MCF 10A (cell line): ENCODE measurements around the gene PIEZO2. TPM values are rescaled to one million over a fixed set of nuclear protein-coding genes. Genes with fewer than 3 reads are reported as not detected.
"Not testable (repeated sequence)": the region's sequence is repeated elsewhere in the genome, so short reads cannot be mapped to it uniquely, and the experiment has no call there.

ENCODE experiments used
- Bru-seq: library from RNA; stranded (reverse); fragments of 400-500 nt; gene quantifications from one replicate; lab custom pipeline; 2021; lab: Mats Ljungman, UMichigan
- BruChase-seq, 2 experiments: library from RNA; stranded (reverse); fragments of 400-500 nt; gene quantifications; one replicate each; lab custom pipeline; 2021; lab: Mats Ljungman, UMichigan
- BruUV-seq: library from RNA; stranded (reverse); fragments of 400-500 nt; replicated peaks from 2 replicates; lab custom pipeline; 2021; lab: Mats Ljungman, UMichigan
- CTCF ChIA-PET: fragments of 300-600 bp; sonication (Branson Sonifier 250); formaldehyde crosslinking; extraction: SDS; loops from one replicate; lab custom pipeline; 2021; ENCODE audit warnings: antibody characterized with exemption, inconsistent platforms; lab: Yijun Ruan, JAX
- POLR2A ChIA-PET: fragments of 300-600, 350-650 bp; sonication (Branson Sonifier 250); formaldehyde crosslinking; extraction: SDS; loops from one replicate; lab custom pipeline; 2020; ENCODE audit warnings: antibody characterized with exemption, inconsistent platforms; lab: Yijun Ruan, JAX
- DNase-seq: peaks from one replicate; pipeline ENCODE4 v3.0.0-alpha.2; 2018; ENCODE audit not compliant: unreplicated experiment
- H3K27ac Mint-ChIP-seq: one replicate; pipeline ENCODE4 v1.8.0; 2022; ENCODE audit warnings: mild to moderate bottlenecking, low read depth, mixed read lengths; ENCODE audit not compliant: unreplicated experiment
- H3K27me3 Mint-ChIP-seq: one replicate; pipeline ENCODE4 v1.8.0; 2022; ENCODE audit warnings: mixed read lengths; ENCODE audit not compliant: insufficient read depth, unreplicated experiment
- H3K36me3 Mint-ChIP-seq: one replicate; pipeline ENCODE4 v1.8.0; 2022; ENCODE audit warnings: mild to moderate bottlenecking, moderate library complexity, mixed read lengths; ENCODE audit not compliant: insufficient read depth, unreplicated experiment
- H3K4me1 Mint-ChIP-seq: one replicate; pipeline ENCODE4 v1.8.0; 2022; ENCODE audit warnings: mixed read lengths; ENCODE audit not compliant: insufficient read depth, unreplicated experiment
- H3K4me3 Mint-ChIP-seq: one replicate; pipeline ENCODE4 v1.8.0; 2022; ENCODE audit warnings: mild to moderate bottlenecking, moderate library complexity, mixed read lengths; ENCODE audit not compliant: unreplicated experiment
- H3K9me3 Mint-ChIP-seq: one replicate; pipeline ENCODE4 v1.8.0; 2022; ENCODE audit warnings: mixed read lengths; ENCODE audit not compliant: unreplicated experiment
- intact Hi-C: fragments of 100-400 bp; cut with micrococcal nuclease; formaldehyde crosslinking; loops from 2 replicates; pipeline ENCODE4 v1.14.1; 2022
- long read RNA-seq: library from polyadenylated mRNA; stranded (forward); transcript quantifications from one replicate; pipeline ENCODE4 v2.0.0, GENCODE V29; 2022
- total RNA-seq: library from RNA; stranded (reverse); gene quantifications from 2 replicates; pipeline ENCODE4 v1.2.3, GENCODE V29; 2022
- TF ChIP-seq, protein P1 (sequence below): fragments of 200-600 bp; IDR thresholded peaks from one replicate; pipeline ENCODE4 v1.8.0; 2022; ENCODE audit warnings: antibody characterized with exemption, mild to moderate bottlenecking; ENCODE audit not compliant: unreplicated experiment

Gene PIEZO2
- total RNA-seq: 0.49 and 0.93 TPM in 2 replicates
- Bru-seq, nascent RNA: percentile 22 among the genes with signal in this experiment
- BruChase-seq, experiment 1, labeled RNA remaining after a 6-hour chase: percentile 27 among the genes with signal in this experiment
- percentile 20 among the genes with signal in this experiment for BruChase-seq, experiment 2, labeled RNA remaining after a 2-hour chase
- long read RNA-seq: 0 reads

DNA sequence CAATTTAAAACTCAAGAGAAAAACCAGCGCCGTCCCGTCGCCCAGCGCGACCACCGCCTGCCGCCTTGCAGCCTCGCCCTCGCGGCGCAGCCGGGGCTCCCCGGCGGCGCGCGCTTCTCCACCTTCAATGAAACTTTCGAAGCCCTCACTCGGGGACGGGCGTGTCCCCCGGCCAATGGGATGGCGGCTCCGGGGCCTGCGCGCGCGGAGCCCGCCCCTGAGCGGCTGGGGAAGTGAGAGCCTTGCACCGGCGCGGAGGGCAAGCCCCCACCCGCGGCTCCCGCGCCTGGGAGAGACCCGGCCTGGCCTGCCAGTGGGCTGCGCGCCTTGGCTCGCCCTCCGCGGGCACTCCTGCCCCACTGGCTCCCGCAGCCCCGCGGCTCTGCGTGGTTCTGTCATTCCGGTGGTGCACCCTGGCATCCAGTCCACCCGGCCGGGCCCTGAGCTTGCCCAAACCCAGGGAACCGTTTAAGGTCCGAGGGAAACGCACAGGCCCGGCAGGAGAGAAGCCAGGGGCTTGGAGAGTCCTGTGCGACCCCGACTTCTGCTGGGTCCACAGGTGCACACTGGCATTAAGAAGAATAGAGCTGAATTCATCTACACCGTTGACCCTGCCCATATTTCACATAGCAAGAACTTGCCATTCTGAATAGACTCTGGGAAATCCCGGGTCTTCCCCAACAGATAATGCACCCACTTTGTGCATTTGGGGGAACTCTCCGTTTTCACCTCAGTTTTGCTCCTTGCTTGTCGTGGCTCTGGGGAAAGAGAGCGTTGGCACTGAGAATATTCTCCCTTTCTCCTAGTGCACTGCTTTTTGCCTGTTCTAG, at the start of gene PIEZO2:
TSS of gene PIEZO2 (minus strand) at position 129 of the 830 bp plus-strand sequence. CDS start 981 bp downstream, outside the sequence.
- no peaks in the 10 kb centered on the region for H3K36me3 Mint-ChIP-seq
- H3K4me1 Mint-ChIP-seq: no peaks in the 10 kb centered on the region
- POLR2A ChIA-PET: interaction anchor here (1.3 kb wide), 1 partner anchor 296 kb away, joined by 3 read pairs; no protein-coding TSS in a partner anchor
- peaks cover 54% of the 10 kb centered on the region for H3K27me3 Mint-ChIP-seq
- H3K9me3 Mint-ChIP-seq: no peaks in the 10 kb centered on the region
- CTCF ChIA-PET: interaction anchor here (1.2 kb wide), 1 partner anchor 12 kb away, joined by 3 read pairs; no protein-coding TSS in a partner anchor
- BruUV-seq: no TSS peak
- intact Hi-C loops: loop anchor here (10.0 kb wide), 1 partner anchor 485 kb away; no protein-coding TSS in a partner anchor
- TF ChIP-seq, protein P1, sequence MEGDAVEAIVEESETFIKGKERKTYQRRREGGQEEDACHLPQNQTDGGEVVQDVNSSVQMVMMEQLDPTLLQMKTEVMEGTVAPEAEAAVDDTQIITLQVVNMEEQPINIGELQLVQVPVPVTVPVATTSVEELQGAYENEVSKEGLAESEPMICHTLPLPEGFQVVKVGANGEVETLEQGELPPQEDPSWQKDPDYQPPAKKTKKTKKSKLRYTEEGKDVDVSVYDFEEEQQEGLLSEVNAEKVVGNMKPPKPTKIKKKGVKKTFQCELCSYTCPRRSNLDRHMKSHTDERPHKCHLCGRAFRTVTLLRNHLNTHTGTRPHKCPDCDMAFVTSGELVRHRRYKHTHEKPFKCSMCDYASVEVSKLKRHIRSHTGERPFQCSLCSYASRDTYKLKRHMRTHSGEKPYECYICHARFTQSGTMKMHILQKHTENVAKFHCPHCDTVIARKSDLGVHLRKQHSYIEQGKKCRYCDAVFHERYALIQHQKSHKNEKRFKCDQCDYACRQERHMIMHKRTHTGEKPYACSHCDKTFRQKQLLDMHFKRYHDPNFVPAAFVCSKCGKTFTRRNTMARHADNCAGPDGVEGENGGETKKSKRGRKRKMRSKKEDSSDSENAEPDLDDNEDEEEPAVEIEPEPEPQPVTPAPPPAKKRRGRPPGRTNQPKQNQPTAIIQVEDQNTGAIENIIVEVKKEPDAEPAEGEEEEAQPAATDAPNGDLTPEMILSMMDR: no peak
- H3K4me3 Mint-ChIP-seq: no peak within 1 kb of the TSS
- DNase-seq: no peak
- no peak within 1 kb of the TSS for H3K27ac Mint-ChIP-seq

DNA sequence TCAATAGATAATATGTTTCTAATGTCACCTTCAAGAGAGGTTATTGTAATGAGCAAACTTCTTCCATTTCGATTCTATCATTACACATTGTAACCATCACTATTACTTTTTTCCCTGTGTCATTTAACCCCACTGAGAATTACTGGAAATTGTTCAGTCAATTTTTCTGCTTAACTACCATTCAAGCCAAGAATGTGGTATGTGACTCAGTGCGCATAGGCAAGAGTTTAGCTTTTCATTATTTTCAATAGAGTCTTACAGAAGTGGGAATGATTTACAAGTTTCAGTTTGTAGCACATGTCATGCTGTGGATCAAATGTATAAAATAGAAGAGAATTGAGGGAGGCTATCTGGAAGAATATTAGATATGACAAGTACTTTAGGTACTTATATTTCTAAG, 34.3 kb upstream of the PIEZO2 start:
- Mint-ChIP-seq H3K27me3 (no peaks in the 10 kb centered on the region), H3K4me1 (no peaks in the 10 kb centered on the region), H3K36me3 (no peaks in the 10 kb centered on the region), H3K27ac (no peak overlapping the region), H3K9me3 (no peaks in the 10 kb centered on the region), H3K4me3 (no peak overlapping the region)
- no TSS peak for BruUV-seq
- DNase-seq: no peak
- intact Hi-C loops: no loop called here
- TF ChIP-seq, protein P1: no peak
- ChIA-PET CTCF (no interaction called here), POLR2A (no interaction called here)

DNA sequence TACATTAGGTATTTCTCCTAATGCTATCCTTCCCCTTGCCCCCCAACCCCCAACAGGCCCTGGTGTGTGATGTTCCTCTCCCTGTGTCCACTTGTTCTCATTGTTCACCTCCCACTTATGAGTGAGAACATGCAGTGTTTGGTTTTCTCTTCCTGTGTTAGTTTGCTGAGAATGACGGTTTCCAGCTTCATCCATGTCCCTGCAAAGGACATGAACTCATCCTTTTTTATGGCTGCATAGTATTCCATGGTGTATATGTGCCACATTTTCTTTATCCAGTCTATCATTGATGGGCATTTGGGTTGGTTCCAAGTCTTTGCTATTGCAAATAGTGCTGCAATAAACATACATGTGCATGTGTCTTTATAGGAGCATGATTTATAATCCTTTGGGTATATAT, 32.3 kb upstream of the PIEZO2 start:
- H3K27me3 Mint-ChIP-seq, H3K9me3 Mint-ChIP-seq, POLR2A ChIA-PET, H3K36me3 Mint-ChIP-seq, intact Hi-C loops, H3K27ac Mint-ChIP-seq, DNase-seq, BruUV-seq, H3K4me3 Mint-ChIP-seq, CTCF ChIA-PET: not testable (repeated sequence)
- peaks cover 10% of the 10 kb centered on the region for H3K4me1 Mint-ChIP-seq

DNA sequence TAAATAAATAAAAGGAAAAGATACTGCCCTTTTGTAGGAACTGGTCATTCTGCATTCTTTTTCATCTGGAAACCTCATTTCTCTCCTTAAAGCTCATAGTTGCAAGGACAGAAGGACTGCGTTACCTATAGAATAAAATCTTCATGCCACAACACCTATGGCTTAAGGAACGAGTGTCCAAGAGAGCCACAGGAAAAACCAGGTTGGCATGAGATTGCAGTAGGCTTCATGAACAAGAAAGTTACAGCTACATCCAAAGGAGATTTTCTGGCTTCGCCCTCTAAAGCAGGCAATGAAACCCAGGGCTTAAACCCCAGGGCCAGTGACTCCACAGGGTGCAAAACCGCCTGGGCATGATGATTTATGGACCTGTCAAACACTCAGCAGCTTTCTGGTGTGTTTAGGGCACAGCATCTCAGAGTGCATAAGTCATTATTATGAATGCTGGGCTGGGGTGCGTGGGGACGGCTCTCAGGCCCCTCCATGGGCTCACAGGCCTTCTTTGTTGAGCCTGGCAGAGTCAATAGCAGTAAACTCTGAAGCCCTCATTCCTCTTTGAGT, 30.7 kb upstream of the PIEZO2 start:
- H3K27me3 Mint-ChIP-seq: no peaks in the 10 kb centered on the region
- ChIA-PET POLR2A (no interaction called here), CTCF (interaction anchor here (0.7 kb wide), 1 partner anchor 20 kb away, joined by 3 read pairs; no protein-coding TSS in a partner anchor)
- intact Hi-C loops: no loop called here
- no TSS peak for BruUV-seq
- TF ChIP-seq, protein P1: no peak
- no peaks in the 10 kb centered on the region for H3K36me3 Mint-ChIP-seq
- H3K9me3 Mint-ChIP-seq: no peaks in the 10 kb centered on the region
- no peak overlapping the region for H3K27ac Mint-ChIP-seq
- DNase-seq: no peak
- no peak overlapping the region for H3K4me3 Mint-ChIP-seq
- peaks cover 24% of the 10 kb centered on the region for H3K4me1 Mint-ChIP-seq
